Activated CD4-positive, alpha-beta T cell treated with anti-CD3 and anti-CD28 coated beads, Interleukin-2, amount 50 U/mL, for 1 hour (primary cell): Measurements from ENCODE around the gene NPEPL1.

Source experiments
- DNase-seq: peaks from one replicate; pipeline ENCODE4 v3.0.0-alpha.2; 2020

The NPEPL1 gene

GRCh38 chr20:58657986-58658385 lies 34.6 kb upstream of the NPEPL1 start:
- no peak for DNase-seq

- no peak for DNase-seq
Measured at GRCh38 chr20:58658760-58659159, 33.8 kb upstream of the NPEPL1 start.

GRCh38 chr20:58659841-58660240 lies 32.8 kb upstream of the NPEPL1 start:
- DNase-seq = no peak

GRCh38 chr20:58660855-58661597 lies 31.6 kb upstream of the NPEPL1 start:
- peak; percentile 65 for DNase-seq

- DNase-seq = no peak
Measured at GRCh38 chr20:58661598-58662473, 30.8 kb upstream of the NPEPL1 start.

- no peak for DNase-seq
Measured at GRCh38 chr20:58664331-58664730, 28.3 kb upstream of the NPEPL1 start.

GRCh38 chr20:58664883-58665282 lies 27.7 kb upstream of the NPEPL1 start:
- no peak for DNase-seq

GRCh38 chr20:58665606-58666005 lies 27.0 kb upstream of the NPEPL1 start:
- no peak for DNase-seq

- DNase-seq = no peak
Measured at GRCh38 chr20:58666702-58667101, 25.9 kb upstream of the NPEPL1 start.

- no peak for DNase-seq
Measured at GRCh38 chr20:58667975-58668374, 24.6 kb upstream of the NPEPL1 start.

- DNase-seq = no peak
Measured at GRCh38 chr20:58668901-58669286, 23.7 kb upstream of the NPEPL1 start.

- no peak for DNase-seq
Measured at GRCh38 chr20:58669287-58670006, 23.2 kb upstream of the NPEPL1 start.

- no peak for DNase-seq
Measured at GRCh38 chr20:58670102-58670501, 22.5 kb upstream of the NPEPL1 start.

GRCh38 chr20:58670659-58671058 lies 21.9 kb upstream of the NPEPL1 start:
- no peak for DNase-seq

- no peak for DNase-seq
Measured at GRCh38 chr20:58673119-58673518, 19.5 kb upstream of the NPEPL1 start.

GRCh38 chr20:58675146-58675584 lies 17.4 kb upstream of the NPEPL1 start:
- no peak for DNase-seq

- DNase-seq = no peak
Measured at GRCh38 chr20:58675641-58676040, 17.0 kb upstream of the NPEPL1 start.

GRCh38 chr20:58676161-58676560 lies 16.4 kb upstream of the NPEPL1 start:
- DNase-seq = no peak

- DNase-seq = no peak
Measured at GRCh38 chr20:58677079-58677604, 15.5 kb upstream of the NPEPL1 start.

GRCh38 chr20:58677808-58678207 lies 14.8 kb upstream of the NPEPL1 start:
- DNase-seq = no peak

GRCh38 chr20:58678806-58679205 lies 13.8 kb upstream of the NPEPL1 start:
- DNase-seq = no peak

GRCh38 chr20:58682656-58683531 lies 9.7 kb upstream of the NPEPL1 start:
- DNase-seq = no peak
